8988T (cell line): ENCODE measurements around the gene RAB26.

Experiments
- DNase-seq: peaks from one replicate; pipeline ENCODE4 v3.0.0; 2011

The RAB26 gene

DNA sequence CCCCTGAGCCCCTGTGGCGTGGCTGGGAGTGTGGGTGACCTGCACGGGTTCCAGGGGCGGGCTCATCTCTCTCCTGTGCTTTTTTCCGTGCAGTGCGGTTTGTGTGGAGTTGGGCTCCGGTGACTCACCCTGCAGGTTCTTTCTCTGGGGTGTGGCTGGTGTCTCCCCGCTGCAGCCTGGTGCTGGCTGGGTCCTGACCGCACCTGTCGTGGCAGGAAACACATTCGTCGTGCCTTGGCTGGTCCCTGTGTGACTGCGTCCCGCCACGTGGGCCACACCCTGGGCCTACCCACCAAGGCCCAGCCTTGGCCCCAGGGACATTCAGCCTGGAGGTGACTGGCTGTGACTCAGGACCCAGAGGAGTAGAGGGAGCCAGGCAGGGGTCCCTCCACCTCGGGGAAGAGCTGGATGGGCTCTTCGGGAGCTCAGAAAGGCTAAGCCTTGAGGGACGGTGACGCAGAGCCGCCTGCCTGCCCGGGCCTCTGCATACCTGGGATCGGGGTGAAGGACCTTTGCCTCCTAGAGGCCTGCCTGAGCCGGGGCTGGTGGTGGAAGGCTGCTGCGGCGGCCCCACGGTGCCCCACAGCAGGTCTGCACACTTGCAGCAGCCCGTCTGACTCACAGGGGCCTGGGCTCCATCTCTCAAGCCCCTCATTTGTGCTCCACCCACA, 14.9 kb downstream of the RAB26 start:
- DNase-seq, result no peak

DNA sequence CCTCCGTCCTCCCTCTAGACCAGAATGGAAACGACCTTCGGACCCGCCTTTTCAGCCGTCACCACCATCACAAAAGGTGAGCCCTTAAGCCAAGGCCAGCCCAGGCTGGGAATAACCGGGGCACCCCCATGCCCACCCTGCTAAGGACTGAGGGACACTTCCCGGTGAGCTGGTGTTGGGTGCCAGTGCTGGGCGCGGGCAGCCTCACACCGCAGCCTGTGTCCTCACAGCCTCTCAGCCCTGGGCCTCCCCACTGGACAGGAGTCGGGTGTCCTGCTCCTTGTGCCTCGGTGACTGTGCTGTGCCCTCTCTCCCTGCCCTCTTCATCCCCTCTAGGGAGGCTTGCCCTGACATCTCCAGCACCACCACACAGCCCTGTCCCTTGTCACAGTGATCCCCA, 17.4 kb downstream of the RAB26 start:
- no peak for DNase-seq

DNA sequence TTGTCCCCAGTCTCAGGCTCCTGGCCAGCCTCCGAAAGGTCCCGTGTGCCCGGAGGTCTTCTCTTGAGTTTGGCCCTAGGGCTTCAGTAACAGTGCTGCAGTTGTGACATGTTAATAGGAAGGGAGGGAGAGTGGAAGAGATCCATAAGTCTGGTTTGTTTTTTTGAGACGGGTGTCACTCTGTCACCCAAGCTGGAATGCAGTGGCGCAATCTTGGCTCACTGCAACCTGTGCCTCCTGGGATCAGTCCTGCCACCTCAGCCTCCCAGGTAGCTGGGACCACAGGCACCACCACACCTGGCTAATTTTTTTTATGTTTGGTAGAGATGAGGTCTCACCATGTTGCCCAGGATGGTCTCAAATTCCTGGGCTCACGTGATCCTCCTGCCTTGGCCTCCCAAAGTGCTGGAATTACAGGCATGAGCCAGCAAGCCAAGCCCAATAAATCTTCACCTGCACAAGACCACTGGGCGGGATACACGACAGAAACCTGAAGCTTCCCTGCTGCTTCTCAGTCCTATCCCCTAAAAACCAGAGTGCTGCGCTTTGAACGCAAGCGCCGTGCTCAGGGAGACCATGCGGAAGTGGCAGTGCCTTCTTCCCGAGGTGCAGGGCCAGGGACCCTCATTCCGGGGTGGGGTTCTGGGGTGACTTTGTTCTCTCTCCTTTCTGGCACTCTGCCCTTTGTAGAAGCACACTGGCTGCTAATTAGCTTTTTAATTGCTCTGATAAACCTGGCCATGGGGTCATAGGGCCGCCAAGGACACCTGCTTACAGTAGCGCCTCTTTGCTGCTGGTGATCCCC, 18.0 kb downstream of the RAB26 start:
- DNase-seq, result no peak

DNA sequence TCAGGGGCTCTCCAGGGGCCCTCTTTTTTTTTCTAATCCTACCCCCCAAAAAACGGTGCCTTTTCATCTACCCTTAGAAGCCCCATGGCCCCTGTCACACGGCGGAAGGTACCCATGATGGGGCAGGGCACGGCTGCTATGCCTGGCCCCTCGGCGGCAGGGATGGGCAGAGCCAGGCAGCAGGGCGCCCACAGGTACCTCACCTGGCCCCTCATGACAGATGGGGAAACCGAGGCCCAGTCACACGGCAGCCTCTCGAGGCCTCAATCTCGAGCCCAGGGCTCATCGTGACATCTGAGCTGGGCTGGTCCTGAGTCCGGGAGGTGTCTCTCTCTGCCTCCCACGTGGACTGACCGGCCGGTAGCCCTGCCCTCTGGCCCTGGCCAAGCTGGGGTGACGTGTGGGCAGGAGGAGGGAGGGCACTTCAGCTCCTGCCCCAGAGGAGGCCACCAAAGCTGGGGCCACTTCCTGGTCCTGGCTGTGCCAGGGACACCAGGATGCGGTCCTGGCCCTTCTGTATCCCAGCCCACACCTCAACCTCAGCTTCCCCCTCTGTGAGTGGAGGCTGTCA, 18.7 kb downstream of the RAB26 start:
- no peak for DNase-seq

DNA sequence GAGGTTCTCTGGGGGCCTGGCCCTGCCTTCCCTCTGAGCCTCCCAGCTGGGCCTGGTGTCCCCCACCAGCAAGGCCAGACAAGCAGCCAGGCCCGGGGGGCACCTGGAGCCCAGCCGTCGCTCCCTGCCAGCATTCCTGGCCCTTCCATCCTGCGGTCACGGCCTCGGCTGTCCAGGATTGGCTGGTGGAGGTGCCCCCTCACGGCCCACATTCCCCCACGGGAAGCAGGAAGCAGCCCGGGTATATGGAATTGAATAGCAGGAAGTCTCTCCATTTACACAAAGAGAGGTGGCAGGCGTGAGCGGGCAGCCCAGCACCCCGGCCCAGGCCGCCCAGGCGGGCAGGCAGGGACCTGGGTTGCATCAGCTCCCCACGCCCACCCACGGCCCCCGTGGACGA, 21.7 kb downstream of the RAB26 start:
- DNase-seq, result no peak

DNA sequence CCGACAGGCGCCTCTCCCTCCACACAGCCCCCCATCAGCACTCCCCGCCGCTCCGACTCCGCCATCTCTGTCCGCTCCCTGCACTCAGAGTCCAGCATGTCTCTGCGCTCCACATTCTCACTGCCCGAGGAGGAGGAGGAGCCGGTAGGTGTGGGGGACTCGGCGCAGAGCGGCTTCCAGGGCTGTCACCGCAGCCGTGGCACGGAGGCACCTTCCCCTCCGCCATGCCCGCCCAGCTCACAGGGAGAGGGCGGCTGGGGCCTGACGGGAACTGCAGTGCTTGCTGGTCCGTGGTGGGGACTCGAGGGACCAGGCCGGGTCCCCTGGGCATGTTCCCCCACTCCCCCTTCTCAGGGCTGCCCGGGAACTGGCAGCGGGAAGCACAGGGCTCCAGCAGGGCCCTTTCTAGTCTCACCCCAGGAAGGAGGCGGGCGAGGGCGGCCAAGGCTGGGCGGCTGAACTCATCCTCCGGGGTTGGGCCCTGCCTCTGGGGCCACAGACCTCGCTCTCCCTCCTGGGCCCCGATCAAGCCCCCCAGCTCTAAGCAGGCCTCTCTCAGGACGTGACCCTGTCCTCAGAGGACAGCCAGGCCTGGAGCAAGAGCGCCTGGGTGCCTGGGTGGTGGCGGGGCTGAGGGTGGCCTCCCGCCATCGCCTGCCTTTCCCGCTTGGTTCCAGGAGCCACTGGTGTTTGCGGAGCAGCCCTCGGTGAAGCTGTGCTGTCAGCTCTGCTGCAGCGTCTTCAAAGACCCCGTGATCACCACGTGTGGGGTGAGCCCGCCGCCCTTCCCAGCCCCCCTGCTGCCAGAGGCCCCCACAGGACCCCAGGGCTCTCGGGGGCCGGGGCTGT, 22.4 kb downstream of the RAB26 start:
- no peak for DNase-seq

DNA sequence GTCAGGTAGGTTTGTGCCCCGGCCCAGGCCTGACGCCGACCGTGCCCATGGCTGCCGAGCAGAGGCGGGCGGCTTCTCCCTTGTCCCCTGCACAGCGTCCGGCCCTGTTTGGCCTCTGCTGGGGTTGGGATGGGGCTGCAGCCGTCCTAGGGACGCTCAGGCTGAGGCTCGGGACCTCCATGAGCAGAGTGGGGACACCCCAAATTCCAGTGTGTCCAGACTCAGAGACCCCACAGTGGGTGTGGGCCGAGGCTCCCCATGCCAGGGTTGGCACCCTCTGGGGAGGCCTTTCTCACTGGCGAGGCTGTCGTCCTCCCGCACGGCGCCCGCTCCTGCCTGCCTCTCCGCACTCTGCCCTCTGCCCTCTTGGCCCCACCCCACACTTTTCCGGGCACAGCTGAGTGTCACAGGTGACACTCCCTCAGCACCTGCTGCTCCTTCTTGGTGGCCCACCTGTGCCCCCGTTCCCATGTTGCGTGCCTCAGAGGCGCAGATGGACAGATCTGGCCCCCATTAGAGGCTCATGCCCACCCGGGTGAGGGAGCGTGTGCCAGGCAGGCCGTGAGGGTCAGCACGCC, 23.3 kb downstream of the RAB26 start:
- DNase-seq, result no peak

DNA sequence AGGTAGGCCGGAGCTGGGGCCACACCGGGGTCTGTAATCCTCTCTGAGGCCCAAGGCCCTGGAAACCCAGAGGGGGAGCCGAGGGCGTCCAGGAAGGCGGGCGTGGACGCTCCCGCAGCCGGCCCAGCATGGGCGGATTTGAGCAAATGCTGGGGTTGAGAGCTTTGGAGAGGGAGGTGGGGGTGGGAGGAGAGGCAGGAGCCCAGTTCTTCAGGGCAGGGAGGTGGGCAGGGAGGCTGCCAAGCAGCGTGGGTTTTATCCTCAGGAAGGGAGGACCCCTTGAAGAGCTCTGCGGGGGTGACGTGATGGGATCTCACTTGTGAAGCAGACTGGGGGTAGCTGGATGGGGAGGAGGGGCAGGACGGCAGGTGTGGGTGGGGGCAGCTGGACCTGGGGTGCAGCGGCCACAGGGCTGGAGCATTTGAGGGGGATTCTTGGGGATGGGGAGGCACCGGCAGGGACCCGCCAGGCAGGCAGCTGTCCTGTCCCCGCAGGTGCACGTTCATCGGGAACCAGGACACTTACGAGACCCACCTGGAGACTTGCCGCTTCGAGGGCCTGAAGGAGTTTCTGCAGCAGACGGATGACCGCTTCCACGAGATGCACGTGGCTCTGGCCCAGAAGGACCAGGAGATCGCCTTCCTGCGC, 24.4 kb downstream of the RAB26 start:
- DNase-seq, result no peak

DNA sequence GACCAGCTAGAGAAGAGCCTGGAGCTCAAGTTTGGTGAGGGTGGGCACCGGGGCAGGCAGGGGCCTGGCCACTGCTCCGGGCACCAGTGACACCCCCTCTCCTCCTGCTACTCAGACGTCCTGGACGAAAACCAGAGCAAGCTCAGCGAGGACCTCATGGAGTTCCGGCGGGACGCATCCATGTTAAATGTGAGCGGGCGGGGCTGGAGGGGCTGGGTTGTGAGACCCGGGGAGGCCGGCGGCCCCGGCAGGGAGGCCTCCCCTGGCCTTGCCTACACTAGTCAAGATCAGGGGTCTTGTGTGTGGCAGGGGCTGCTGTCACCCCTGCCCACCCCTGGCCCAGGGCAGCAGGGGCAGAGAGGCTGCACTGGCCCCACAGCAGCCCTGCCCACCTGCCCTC, 24.9 kb downstream of the RAB26 start:
- DNase-seq, result no peak

DNA sequence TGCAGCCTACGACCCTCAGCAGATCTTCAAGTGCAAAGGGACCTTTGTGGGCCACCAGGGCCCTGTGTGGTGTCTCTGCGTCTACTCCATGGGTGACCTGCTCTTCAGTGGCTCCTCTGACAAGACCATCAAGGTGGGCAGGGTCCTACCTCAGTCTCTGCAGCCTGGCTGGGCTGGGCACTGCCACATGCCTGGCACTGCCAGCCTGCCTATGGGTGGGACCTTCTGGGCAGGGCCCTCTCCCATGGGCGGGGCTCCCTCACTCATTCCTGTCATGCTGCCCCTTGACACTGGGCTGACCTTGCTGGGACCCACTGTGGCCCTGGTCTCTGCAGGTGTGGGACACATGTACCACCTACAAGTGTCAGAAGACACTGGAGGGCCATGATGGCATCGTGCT, 25.5 kb downstream of the RAB26 start:
- DNase-seq, result no peak

DNA sequence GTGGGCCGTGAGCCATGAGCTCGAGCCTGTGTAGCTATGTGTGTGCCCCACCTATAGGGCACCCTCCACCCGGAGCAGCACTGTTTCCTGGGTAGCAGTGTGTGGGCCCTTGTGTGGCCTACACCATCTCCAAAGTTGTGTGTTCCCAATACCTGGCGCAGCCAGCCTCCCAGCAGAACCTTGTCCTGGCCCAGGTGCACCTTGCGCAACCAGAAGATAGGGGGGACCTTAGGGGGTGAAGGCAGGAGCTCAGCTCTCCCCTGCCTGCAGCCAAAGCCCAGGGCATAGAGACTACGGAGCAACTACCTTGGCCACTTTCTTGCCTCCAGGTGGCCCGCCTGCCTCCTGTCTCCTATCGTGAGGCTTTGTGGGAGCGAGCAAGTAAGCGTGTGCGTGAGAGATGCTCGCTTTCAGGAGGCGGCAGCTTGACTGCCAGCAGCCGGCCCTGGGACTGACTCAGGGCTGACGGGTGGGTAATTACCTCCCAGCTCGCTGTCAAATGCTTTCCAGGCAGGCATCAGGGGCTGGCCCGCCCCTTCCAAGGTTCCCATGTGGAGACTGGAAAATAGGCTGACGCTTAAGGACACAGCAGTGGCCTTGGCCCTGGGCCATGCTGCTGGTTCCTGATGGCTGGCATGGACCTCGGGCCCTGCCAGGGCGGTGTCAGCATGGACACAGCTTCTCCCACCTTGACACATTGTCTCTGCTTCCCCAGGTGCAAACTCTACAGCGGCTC, 26.1 kb downstream of the RAB26 start:
- DNase-seq, result no peak

DNA sequence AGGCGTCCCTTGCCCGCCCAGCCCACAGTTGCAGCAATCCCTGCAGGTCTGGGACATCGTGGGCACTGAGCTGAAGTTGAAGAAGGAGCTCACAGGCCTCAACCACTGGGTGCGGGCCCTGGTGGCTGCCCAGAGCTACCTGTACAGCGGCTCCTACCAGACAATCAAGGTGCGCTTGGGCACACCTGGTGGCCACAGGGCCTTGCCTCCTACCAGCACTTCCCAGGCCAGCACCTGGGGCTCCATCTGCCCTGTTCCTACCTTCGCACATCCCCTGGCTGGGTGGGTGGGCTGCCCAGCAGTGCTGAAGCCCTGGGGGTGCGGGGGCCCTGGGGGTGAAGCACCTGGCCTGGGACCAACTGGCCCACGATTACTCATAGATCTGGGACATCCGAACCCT, 27.0 kb downstream of the RAB26 start:
- no peak for DNase-seq

DNA sequence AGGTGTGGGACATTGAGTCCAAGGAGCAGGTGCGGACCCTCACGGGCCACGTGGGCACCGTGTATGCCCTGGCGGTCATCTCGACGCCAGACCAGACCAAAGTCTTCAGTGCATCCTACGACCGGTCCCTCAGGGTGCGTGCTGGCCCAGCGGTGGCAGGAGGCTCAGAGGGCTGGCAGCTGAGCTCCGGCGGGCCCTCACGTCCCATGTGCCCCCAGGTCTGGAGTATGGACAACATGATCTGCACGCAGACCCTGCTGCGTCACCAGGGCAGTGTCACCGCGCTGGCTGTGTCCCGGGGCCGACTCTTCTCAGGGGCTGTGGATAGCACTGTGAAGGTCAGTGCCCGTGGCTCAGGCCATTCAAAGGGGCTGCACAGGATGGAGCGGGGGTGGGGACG, 27.6 kb downstream of the RAB26 start:
- no peak for DNase-seq

DNA sequence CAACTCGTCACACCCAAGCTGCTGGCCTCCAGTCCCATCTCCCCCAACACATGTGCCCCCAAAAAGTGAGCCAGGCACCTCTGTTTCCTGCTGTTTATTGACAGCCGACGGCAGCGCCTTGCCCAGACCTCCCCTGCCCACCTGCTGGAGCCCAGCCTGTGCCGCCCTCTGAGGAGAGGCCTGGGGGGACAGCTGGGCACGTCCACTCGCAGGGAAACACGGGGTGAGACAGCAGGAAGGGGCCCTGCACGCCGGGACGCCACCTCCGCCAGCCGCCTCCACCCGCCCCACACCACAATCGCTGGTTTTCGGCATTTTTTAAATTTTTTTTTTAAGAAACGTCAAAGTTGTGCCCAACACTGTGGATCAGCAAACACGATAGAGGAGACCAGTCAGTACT, 28.7 kb downstream of the RAB26 start:
- no peak for DNase-seq

DNA sequence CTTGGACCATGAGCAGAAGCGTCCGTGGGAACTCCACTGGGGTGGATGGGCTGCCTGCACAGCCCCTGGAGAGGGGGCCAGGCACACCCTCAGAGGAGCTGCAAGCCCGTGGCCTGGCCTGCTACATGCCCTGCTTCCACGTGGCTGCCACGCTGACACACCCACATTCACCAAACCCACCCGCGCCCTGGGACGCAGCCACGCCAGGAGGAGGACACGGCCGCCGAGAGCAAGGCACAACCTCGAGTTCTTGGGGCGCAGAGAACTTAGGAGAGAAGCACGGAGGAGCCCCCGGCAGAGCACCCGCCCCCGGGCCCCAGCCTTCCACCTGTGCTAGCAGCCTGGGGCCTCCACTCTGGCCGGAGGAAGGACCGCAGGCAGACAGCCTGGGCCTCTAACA, 29.1 kb downstream of the RAB26 start:
- DNase-seq, result no peak

DNA sequence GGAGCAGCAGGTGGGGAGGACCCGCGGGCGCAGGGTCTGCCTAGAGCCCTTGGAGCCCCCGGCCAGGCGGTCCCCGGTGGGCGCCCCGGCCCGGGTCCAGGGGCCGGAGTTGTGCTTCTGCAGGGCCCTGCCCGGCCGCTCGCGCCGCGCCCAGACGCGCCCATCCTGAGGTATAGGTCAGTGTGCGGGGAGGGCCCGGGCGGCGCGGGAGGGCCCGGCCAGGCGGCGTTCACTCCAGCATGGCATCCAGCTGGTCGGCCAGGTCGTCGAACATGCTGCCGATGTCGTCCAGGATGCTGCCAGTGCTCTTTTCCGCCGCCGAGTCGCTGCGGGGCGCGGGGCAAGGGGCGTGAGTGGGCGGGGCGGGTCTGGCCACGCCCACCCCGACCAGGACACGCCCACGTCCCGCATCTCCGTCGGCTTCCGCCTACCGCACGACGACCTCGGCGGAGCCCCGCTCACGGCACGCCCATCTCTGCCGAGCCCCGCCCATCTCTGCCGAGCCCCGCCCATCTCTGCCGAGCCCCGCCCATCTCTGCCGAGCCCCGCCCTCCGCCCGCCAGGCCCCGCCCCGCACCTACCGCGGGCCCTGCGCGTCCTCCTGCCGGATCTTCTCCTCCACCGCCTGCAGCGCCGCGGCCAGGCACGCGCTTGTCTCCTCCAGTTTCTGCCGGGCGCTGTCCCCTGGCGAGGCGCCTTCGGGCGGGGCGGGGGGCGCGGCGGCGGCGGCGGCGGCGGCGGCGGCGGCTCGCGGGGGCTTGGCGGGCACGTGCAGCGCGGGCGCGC, 30.1 kb downstream of the RAB26 start:
- DNase-seq, result peak; percentile 58

DNA sequence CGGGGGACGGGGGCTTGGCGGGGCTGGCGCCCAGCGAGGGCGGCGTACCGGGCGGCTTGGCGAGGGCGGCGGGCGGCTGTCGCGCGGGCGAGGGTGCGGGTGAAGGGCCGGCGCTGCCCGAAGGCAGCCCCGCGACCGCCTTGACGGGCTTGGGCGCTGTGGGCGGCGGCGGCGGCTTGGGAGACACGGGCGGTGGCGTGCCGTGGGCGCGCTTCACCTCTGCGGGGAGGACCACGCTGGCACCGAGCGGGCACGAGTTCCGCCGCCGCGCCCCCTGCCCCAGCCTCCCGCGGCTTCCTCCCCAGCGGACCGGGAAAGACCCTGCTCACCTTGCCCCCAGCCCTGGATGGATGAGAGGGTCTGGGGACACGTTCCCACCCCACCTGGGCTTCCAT, 30.7 kb downstream of the RAB26 start:
- DNase-seq, result no peak

DNA sequence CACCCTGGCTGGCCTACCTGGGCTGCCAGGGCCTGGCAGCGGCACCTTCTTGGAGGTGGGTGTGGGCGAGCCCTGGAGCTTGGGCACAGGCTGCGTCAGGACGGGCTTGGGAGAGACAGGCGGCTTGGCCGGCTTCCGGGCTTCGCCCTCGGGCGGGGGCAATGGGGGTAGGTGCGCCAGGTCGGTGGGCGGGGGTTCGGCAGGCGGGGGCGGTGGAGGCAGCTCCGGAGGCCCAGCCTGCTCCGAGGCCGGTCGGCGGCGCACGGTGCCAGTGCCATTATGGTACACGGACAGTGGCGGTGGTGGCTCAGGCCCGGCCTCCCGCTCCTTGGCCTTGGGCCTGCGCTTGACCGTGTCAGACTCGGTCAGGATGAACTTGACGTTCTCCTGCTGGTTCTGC, 31.2 kb downstream of the RAB26 start:
- DNase-seq, result no peak

DNA sequence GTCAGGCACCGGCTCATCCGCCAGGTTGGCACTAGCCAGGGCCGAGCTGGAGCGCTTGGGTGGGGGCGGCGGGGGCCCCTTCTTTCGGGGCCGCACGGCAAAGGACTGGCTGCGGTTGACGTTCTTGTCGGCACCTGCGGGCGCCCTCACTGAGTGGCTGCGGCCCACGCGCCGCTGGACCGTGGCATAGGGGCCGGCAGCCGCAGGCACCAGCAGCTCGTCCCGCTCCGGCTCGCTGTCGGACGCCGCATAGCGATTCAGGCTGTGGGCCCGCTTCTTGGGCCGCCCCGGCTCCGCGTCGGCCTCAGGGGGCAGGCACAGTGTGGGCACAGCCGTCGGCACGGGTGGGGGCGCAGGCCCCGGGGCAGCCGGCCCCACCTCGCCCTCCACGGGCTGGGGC, 32.0 kb downstream of the RAB26 start:
- DNase-seq, result no peak

DNA sequence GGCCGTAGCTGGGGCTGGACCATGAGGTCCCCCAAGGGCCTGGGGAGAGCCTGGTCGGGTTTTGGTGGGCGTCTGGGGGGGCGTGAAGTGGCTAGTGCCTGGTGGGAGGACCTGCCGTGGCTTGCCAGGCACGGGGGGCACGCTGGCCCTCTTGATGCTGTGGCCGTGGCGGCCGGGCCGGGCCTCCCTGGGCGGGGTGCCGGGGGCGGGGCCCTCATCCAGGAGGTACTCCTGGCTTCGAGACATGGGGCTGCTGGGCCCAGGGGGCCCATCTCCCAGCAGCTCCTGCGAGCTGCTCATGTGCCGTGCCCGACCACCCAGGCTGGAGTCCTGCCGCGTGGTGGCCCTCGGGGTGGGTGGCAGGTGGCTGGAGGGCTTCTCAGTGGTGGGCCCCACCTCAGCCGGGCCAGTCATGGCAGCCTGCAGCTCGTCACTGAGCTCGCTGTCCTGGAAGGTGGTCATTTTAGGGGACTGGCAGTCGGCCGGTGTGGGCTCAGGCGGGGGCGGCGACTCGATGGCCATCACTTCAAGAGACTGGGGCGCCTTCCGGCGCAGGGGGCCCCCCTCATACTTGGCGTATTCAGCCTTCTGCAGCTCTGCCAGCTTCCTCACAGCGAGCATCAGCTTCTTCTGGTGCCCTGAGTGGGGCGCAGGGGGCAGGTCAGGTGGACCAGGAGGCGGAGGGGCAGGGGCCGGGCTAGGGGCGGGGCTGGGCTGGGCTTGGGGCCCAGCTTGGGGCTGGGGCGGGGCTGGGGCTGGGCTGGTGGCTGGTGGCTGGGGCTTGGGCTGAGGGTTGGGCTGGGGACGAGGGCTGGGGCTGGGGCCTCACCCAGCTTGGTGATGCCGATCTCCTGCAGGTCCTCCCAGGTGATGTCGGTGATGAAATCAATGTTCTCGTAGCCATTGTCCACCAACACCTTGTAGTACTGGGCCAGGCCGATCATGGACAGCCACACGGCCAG, 32.8 kb downstream of the RAB26 start:
- no peak for DNase-seq
